Activated naive CD8-positive, alpha-beta T cell treated with anti-CD3 and anti-CD28 coated beads, Interleukin-2, amount 10 ng/mL, durations not matched to agents 7 days and 5 days (primary cell): ENCODE data around the gene LSM14A. TPM values are rescaled to one million over a fixed set of nuclear protein-coding genes. Genes with fewer than 3 reads are reported as not detected.
"Not testable (repeated sequence)": the region's sequence is repeated elsewhere in the genome, so short reads cannot be mapped to it uniquely, and the experiment has no call there.

Experiments used
- ATAC-seq: fragments of 150-1000 bp; cut with Tn5 transposase; one replicate; pipeline ENCODE4 v1.10.0; 2021; ENCODE audit warnings: low read depth, moderate library complexity
- POLR2A ChIA-PET: fragments of 350-600 bp; sonication (Branson Sonifier 250); formaldehyde crosslinking; loops from one replicate; lab custom pipeline; 2021; ENCODE audit warnings: antibody characterized with exemption; lab: Charles Lee
- DNase-seq: peaks from one replicate; pipeline ENCODE4 v3.0.0; 2021
- H3K27ac Mint-ChIP-seq: one replicate; pipeline ENCODE4 v1.8.0; 2022; ENCODE audit warnings: mild to moderate bottlenecking, mixed read lengths
- H3K27me3 Mint-ChIP-seq: one replicate; pipeline ENCODE4 v1.8.0; 2022; ENCODE audit warnings: mild to moderate bottlenecking, moderate library complexity, mixed read lengths
- H3K36me3 Mint-ChIP-seq: one replicate; pipeline ENCODE4 v1.8.0; 2021; ENCODE audit warnings: mild to moderate bottlenecking, mixed read lengths
- H3K4me1 Mint-ChIP-seq: one replicate; pipeline ENCODE4 v1.8.0; 2021; ENCODE audit warnings: mixed read lengths
- H3K4me3 Mint-ChIP-seq: one replicate; pipeline ENCODE4 v1.8.0; 2022; ENCODE audit warnings: mild to moderate bottlenecking, moderate library complexity, mixed read lengths
- H3K9me3 Mint-ChIP-seq: one replicate; pipeline ENCODE4 v1.8.0; 2021; ENCODE audit warnings: mixed read lengths
- total RNA-seq, 2 experiments: library from RNA; stranded (reverse); gene quantifications; one replicate each; pipeline ENCODE4 v1.2.3, GENCODE V29; 2021

Gene LSM14A
- total RNA-seq, 2 experiments from 2014 or later, result 141 to 156 TPM

- H3K9me3 Mint-ChIP-seq, result no peaks in the 10 kb centered on the region
- peaks cover 37% of the 10 kb centered on the region for H3K4me1 Mint-ChIP-seq
- H3K27ac Mint-ChIP-seq, result peak overlapping the region; percentile 97
- POLR2A ChIA-PET, result interaction anchor here (0.6 to 1.7 kb wide), 11 partner anchors 12 to 1481 kb away, joined by 3 to 7 read pairs (median 3); partner anchors contain the start of genes GPI, NUDT19 and UBA2
- no peak for ATAC-seq
- H3K36me3 Mint-ChIP-seq, result peaks cover 15% of the 10 kb centered on the region
- H3K27me3 Mint-ChIP-seq, result peaks cover 2% of the 10 kb centered on the region
- H3K4me3 Mint-ChIP-seq, result peak overlapping the region; percentile 97
- DNase-seq, result no peak
Measured at GRCh38 chr19:34172661-34173192, 423 bp downstream of the LSM14A start.

GRCh38 chr19:34173193-34173956, 1.1 kb downstream of the LSM14A start:
- peak overlapping the region; percentile 95 for H3K27ac Mint-ChIP-seq
- peak overlapping the region; percentile 97 for H3K4me3 Mint-ChIP-seq
- H3K27me3 Mint-ChIP-seq, result peaks cover 2% of the 10 kb centered on the region
- peaks cover 42% of the 10 kb centered on the region for H3K4me1 Mint-ChIP-seq
- POLR2A ChIA-PET, result interaction anchor here (0.6 to 1.7 kb wide), 10 partner anchors 12 to 1482 kb away, joined by 3 to 7 read pairs (median 4); partner anchors contain the start of genes GPI, NUDT19 and UBA2
- peaks cover 15% of the 10 kb centered on the region for H3K36me3 Mint-ChIP-seq
- no peaks in the 10 kb centered on the region for H3K9me3 Mint-ChIP-seq
- no peak for DNase-seq
- ATAC-seq, result no peak

GRCh38 chr19:34175173-34175572, 2.9 kb downstream of the LSM14A start:
- peak overlapping the region; percentile 52 for H3K4me3 Mint-ChIP-seq
- ATAC-seq, DNase-seq, H3K9me3 Mint-ChIP-seq, H3K27ac Mint-ChIP-seq, H3K27me3 Mint-ChIP-seq, POLR2A ChIA-PET: not testable (repeated sequence)
- H3K4me1 Mint-ChIP-seq, result peaks cover 51% of the 10 kb centered on the region
- peaks cover 19% of the 10 kb centered on the region for H3K36me3 Mint-ChIP-seq

- Mint-ChIP-seq H3K4me1 (peaks cover 59% of the 10 kb centered on the region), H3K27ac (no peak overlapping the region), H3K9me3 (no peaks in the 10 kb centered on the region), H3K36me3 (peaks cover 32% of the 10 kb centered on the region), H3K4me3 (peak overlapping the region; percentile 65), H3K27me3 (no peaks in the 10 kb centered on the region)
- POLR2A ChIA-PET, result interaction anchor here (1.2 kb wide), 1 partner anchor 251 kb away, joined by 8 read pairs; the partner anchor contains the start of gene UBA2
- DNase-seq, result no peak
- no peak for ATAC-seq
Measured at GRCh38 chr19:34176581-34176980, 4.3 kb downstream of the LSM14A start.

- peak overlapping the region; percentile 16 for H3K27ac Mint-ChIP-seq
- POLR2A ChIA-PET, result interaction anchor here (1.3 kb wide), 1 partner anchor 54 kb away, joined by 3 read pairs; no protein-coding TSS in a partner anchor
- DNase-seq, result no peak
- peak; percentile 83 for ATAC-seq
- H3K4me1 Mint-ChIP-seq, result peaks cover 65% of the 10 kb centered on the region
- no peaks in the 10 kb centered on the region for H3K9me3 Mint-ChIP-seq
- no peaks in the 10 kb centered on the region for H3K27me3 Mint-ChIP-seq
- peak overlapping the region; percentile 51 for H3K4me3 Mint-ChIP-seq
- H3K36me3 Mint-ChIP-seq, result peaks cover 42% of the 10 kb centered on the region
Measured at GRCh38 chr19:34178274-34178610, 5.9 kb downstream of the LSM14A start.

GRCh38 chr19:34179066-34179465, 6.8 kb downstream of the LSM14A start:
- peaks cover 60% of the 10 kb centered on the region for H3K4me1 Mint-ChIP-seq
- ATAC-seq, result no peak
- H3K9me3 Mint-ChIP-seq, result no peaks in the 10 kb centered on the region
- H3K36me3 Mint-ChIP-seq, result peaks cover 36% of the 10 kb centered on the region
- POLR2A ChIA-PET, result interaction anchor here (0.6 kb wide), 1 partner anchor 47 kb away, joined by 5 read pairs; no protein-coding TSS in a partner anchor
- no peak for DNase-seq
- H3K27me3 Mint-ChIP-seq, result no peaks in the 10 kb centered on the region
- no peak overlapping the region for H3K27ac Mint-ChIP-seq
- H3K4me3 Mint-ChIP-seq, result no peak overlapping the region

- ATAC-seq (no peak), DNase-seq (no peak)
- Mint-ChIP-seq H3K27me3 (no peaks in the 10 kb centered on the region), H3K4me1 (peaks cover 60% of the 10 kb centered on the region), H3K4me3 (no peak overlapping the region), H3K36me3 (peaks cover 33% of the 10 kb centered on the region), H3K9me3 (no peaks in the 10 kb centered on the region), H3K27ac (no peak overlapping the region)
- POLR2A ChIA-PET, result interaction anchor here (0.6 kb wide), 1 partner anchor 1008 kb away, joined by 6 read pairs; no protein-coding TSS in a partner anchor
Measured at GRCh38 chr19:34180273-34180672, 8.0 kb downstream of the LSM14A start.

- Mint-ChIP-seq H3K27me3 (no peaks in the 10 kb centered on the region), H3K4me1 (peaks cover 58% of the 10 kb centered on the region), H3K4me3 (no peak overlapping the region), H3K27ac (no peak overlapping the region), H3K9me3 (no peaks in the 10 kb centered on the region), H3K36me3 (peaks cover 33% of the 10 kb centered on the region)
- DNase-seq, result no peak
- ATAC-seq, result no peak
- POLR2A ChIA-PET, result no interaction called here
Measured at GRCh38 chr19:34180709-34181108, 8.4 kb downstream of the LSM14A start.

GRCh38 chr19:34181111-34181864, 9.0 kb downstream of the LSM14A start:
- H3K36me3 Mint-ChIP-seq, result peaks cover 33% of the 10 kb centered on the region
- H3K9me3 Mint-ChIP-seq, result no peaks in the 10 kb centered on the region
- ATAC-seq (no peak), DNase-seq (no peak)
- peaks cover 58% of the 10 kb centered on the region for H3K4me1 Mint-ChIP-seq
- no peaks in the 10 kb centered on the region for H3K27me3 Mint-ChIP-seq
- no peak overlapping the region for H3K4me3 Mint-ChIP-seq
- POLR2A ChIA-PET, result no interaction called here
- no peak overlapping the region for H3K27ac Mint-ChIP-seq

- Mint-ChIP-seq H3K36me3 (peaks cover 35% of the 10 kb centered on the region), H3K27ac (no peak overlapping the region), H3K4me1 (peaks cover 55% of the 10 kb centered on the region), H3K4me3 (no peak overlapping the region), H3K27me3 (no peaks in the 10 kb centered on the region), H3K9me3 (no peaks in the 10 kb centered on the region)
- DNase-seq (no peak), ATAC-seq (no peak)
- POLR2A ChIA-PET, result no interaction called here
Measured at GRCh38 chr19:34182125-34182524, 9.8 kb downstream of the LSM14A start.

- Mint-ChIP-seq H3K4me3 (peak overlapping the region; percentile 2), H3K27ac (peak overlapping the region; percentile 69), H3K36me3 (peaks cover 36% of the 10 kb centered on the region), H3K4me1 (peaks cover 44% of the 10 kb centered on the region), H3K27me3 (no peaks in the 10 kb centered on the region), H3K9me3 (no peaks in the 10 kb centered on the region)
- DNase-seq (no peak), ATAC-seq (no peak)
- POLR2A ChIA-PET, result interaction anchor here (0.6 to 0.7 kb wide), 2 partner anchors 12 to 14 kb away, joined by 3 read pairs; no protein-coding TSS in a partner anchor
Measured at GRCh38 chr19:34184880-34185491, 12.7 kb downstream of the LSM14A start.

GRCh38 chr19:34186205-34186604, 13.9 kb downstream of the LSM14A start:
- Mint-ChIP-seq H3K4me1 (peaks cover 38% of the 10 kb centered on the region), H3K27me3 (no peaks in the 10 kb centered on the region), H3K27ac (no peak overlapping the region), H3K36me3 (peaks cover 24% of the 10 kb centered on the region), H3K4me3 (no peak overlapping the region), H3K9me3 (no peaks in the 10 kb centered on the region)
- ATAC-seq (no peak), DNase-seq (no peak)
- POLR2A ChIA-PET, result no interaction called here

- Mint-ChIP-seq H3K27ac (no peak overlapping the region), H3K4me1 (peaks cover 36% of the 10 kb centered on the region), H3K27me3 (no peaks in the 10 kb centered on the region), H3K36me3 (peaks cover 21% of the 10 kb centered on the region), H3K4me3 (no peak overlapping the region), H3K9me3 (no peaks in the 10 kb centered on the region)
- ATAC-seq (no peak), DNase-seq (no peak)
- POLR2A ChIA-PET, result no interaction called here
Measured at GRCh38 chr19:34187011-34187410, 14.7 kb downstream of the LSM14A start.
